ENCODE results near the gene DOCK3. TPM values are rescaled to one million over a fixed set of nuclear protein-coding genes. Genes with fewer than 3 reads are reported as not detected.

The DOCK3 gene
- polyA plus RNA-seq, 1 donor from 2014 or later = 15.6 TPM

DNA sequence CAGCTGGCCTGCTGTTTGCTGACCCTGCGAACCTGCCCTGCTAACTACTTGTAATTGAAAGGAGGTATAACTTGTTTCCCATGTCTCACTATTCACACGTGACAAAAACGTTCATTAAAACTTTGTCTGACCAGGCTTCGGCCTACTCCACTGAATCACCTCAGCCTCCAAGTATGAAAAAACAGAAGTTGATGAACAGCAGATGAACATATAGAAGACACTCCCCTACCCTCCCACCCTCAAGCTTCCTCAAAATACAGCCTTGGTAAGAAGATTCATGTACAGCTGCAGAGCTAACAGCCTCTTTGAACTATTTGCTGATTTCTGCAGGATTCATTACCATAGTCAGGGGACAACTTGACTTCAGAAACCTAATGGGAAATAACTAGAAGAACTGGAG lies 727.0 kb downstream of the DOCK3 start:
- H3K27me3 ChIP-seq (ENCODE audit: insufficient read depth, low read depth, low read length) = no peaks in the 10 kb centered on the region

GRCh38 chr3:51403675-51404074 lies 728.9 kb downstream of the DOCK3 start:
- no peak overlapping the region for H2AFZ ChIP-seq (ENCODE audit: low read depth, low read length)
- H3F3A ChIP-seq (ENCODE audit: insufficient read depth, low read length, poor library complexity, severe bottlenecking) = no peaks in the 10 kb centered on the region
- peak overlapping the region; percentile 35 for H3K27ac ChIP-seq (ENCODE audit: low read length)
- H3K4me3 ChIP-seq (ENCODE audit: low read length) = no peak overlapping the region
- H4K20me1 ChIP-seq (ENCODE audit: insufficient read depth) = no peaks in the 10 kb centered on the region
- no peak overlapping the region for H3K9ac ChIP-seq (ENCODE audit: low read length)
- no peaks in the 10 kb centered on the region for H3K79me2 ChIP-seq (replicated peaks; ENCODE audit: insufficient read depth, low read length)
- no peak for TF ChIP-seq POLR2AphosphoS5 (IDR thresholded peaks at IDR 0.05)
- TF ChIP-seq, protein P1, sequence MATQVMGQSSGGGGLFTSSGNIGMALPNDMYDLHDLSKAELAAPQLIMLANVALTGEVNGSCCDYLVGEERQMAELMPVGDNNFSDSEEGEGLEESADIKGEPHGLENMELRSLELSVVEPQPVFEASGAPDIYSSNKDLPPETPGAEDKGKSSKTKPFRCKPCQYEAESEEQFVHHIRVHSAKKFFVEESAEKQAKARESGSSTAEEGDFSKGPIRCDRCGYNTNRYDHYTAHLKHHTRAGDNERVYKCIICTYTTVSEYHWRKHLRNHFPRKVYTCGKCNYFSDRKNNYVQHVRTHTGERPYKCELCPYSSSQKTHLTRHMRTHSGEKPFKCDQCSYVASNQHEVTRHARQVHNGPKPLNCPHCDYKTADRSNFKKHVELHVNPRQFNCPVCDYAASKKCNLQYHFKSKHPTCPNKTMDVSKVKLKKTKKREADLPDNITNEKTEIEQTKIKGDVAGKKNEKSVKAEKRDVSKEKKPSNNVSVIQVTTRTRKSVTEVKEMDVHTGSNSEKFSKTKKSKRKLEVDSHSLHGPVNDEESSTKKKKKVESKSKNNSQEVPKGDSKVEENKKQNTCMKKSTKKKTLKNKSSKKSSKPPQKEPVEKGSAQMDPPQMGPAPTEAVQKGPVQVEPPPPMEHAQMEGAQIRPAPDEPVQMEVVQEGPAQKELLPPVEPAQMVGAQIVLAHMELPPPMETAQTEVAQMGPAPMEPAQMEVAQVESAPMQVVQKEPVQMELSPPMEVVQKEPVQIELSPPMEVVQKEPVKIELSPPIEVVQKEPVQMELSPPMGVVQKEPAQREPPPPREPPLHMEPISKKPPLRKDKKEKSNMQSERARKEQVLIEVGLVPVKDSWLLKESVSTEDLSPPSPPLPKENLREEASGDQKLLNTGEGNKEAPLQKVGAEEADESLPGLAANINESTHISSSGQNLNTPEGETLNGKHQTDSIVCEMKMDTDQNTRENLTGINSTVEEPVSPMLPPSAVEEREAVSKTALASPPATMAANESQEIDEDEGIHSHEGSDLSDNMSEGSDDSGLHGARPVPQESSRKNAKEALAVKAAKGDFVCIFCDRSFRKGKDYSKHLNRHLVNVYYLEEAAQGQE (IDR thresholded peaks at IDR 0.05; ENCODE audit: borderline replicate concordance) = no peak
- TF ChIP-seq TAF1 (IDR thresholded peaks at IDR 0.05; ENCODE audit: low read depth) = no peak
- TF ChIP-seq MXI1 (conservative IDR thresholded peaks at IDR 0.05; ENCODE audit: poor library complexity, severe bottlenecking) = no peak
- no peak for TF ChIP-seq EZH2 (IDR thresholded peaks at IDR 0.05; ENCODE audit: borderline replicate concordance, insufficient read depth, low read length, poor library complexity, severe bottlenecking)
- no peaks in the 10 kb centered on the region for H3K27me3 ChIP-seq (ENCODE audit: insufficient read depth, low read depth, low read length)
- no peaks in the 10 kb centered on the region for H3K9me3 ChIP-seq (ENCODE audit: low read length)
- H3K9me2 ChIP-seq (ENCODE audit: insufficient read depth, low read length) = no peaks in the 10 kb centered on the region
- H3K36me3 ChIP-seq (ENCODE audit: insufficient read depth, low read length) = no peaks in the 10 kb centered on the region
- H3K4me2 ChIP-seq (ENCODE audit: low read length) = no peak overlapping the region

More for the DNA sequence above, 727.0 kb downstream of the DOCK3 start:
- no peaks in the 10 kb centered on the region for H4K20me1 ChIP-seq (ENCODE audit: insufficient read depth)
- no peaks in the 10 kb centered on the region for H3K9me2 ChIP-seq (ENCODE audit: insufficient read depth, low read length)
- TF ChIP-seq EP300 (conservative IDR thresholded peaks at IDR 0.05; ENCODE audit: poor library complexity, severe bottlenecking) = no peak
- no peak for TF ChIP-seq POLR2AphosphoS5 (IDR thresholded peaks at IDR 0.05)
- TF ChIP-seq EZH2 (IDR thresholded peaks at IDR 0.05; ENCODE audit: borderline replicate concordance, insufficient read depth, low read length, poor library complexity, severe bottlenecking) = no peak
- no peaks in the 10 kb centered on the region for H3K79me2 ChIP-seq (replicated peaks; ENCODE audit: insufficient read depth, low read length)
- no peaks in the 10 kb centered on the region for H3K9me3 ChIP-seq (ENCODE audit: low read length)
- H3K27ac ChIP-seq (ENCODE audit: low read length) = no peak overlapping the region
- H3K4me2 ChIP-seq (ENCODE audit: low read length) = no peak overlapping the region
- H3F3A ChIP-seq (ENCODE audit: insufficient read depth, low read length, poor library complexity, severe bottlenecking) = peaks cover 2% of the 10 kb centered on the region
- no peak overlapping the region for H3K4me3 ChIP-seq (ENCODE audit: low read length)
- peaks cover 2% of the 10 kb centered on the region for H3K36me3 ChIP-seq (ENCODE audit: insufficient read depth, low read length)
- H3K9ac ChIP-seq (ENCODE audit: low read length) = no peak overlapping the region
- no peak overlapping the region for H2AFZ ChIP-seq (ENCODE audit: low read depth, low read length)

GRCh38 chr3:51408021-51408420 lies 733.3 kb downstream of the DOCK3 start:
- Histone ChIP-seq H3F3A (ENCODE audit: insufficient read depth, low read length, poor library complexity, severe bottlenecking) (no peaks in the 10 kb centered on the region), H3K4me2 (ENCODE audit: low read length) (no peak overlapping the region), H3K9me2 (ENCODE audit: insufficient read depth, low read length) (no peaks in the 10 kb centered on the region), H3K79me2 (replicated peaks; ENCODE audit: insufficient read depth, low read length) (no peaks in the 10 kb centered on the region), H3K9me3 (ENCODE audit: low read length) (no peaks in the 10 kb centered on the region), H3K27me3 (ENCODE audit: insufficient read depth, low read depth, low read length) (no peaks in the 10 kb centered on the region), H4K20me1 (ENCODE audit: insufficient read depth) (no peaks in the 10 kb centered on the region), H3K9ac (ENCODE audit: low read length) (no peak overlapping the region), H3K4me3 (ENCODE audit: low read length) (no peak overlapping the region), H3K36me3 (ENCODE audit: insufficient read depth, low read length) (peaks cover 6% of the 10 kb centered on the region), H3K27ac (ENCODE audit: low read length) (no peak overlapping the region), H2AFZ (ENCODE audit: low read depth, low read length) (no peak overlapping the region)
- TF ChIP-seq POLR2AphosphoS5 (IDR thresholded peaks at IDR 0.05) = no peak
- TF ChIP-seq, protein P1 (IDR thresholded peaks at IDR 0.05; ENCODE audit: borderline replicate concordance) = no peak
- TF ChIP-seq SMC3 (conservative IDR thresholded peaks at IDR 0.05; ENCODE audit: poor library complexity) = no peak
- TF ChIP-seq TAF1 (IDR thresholded peaks at IDR 0.05; ENCODE audit: low read depth) = no peak
- TF ChIP-seq CTCF (IDR thresholded peaks at IDR 0.05; ENCODE audit: poor library complexity, severe bottlenecking) = no peak
- TF ChIP-seq MXI1 (conservative IDR thresholded peaks at IDR 0.05; ENCODE audit: poor library complexity, severe bottlenecking) = no peak
- TF ChIP-seq EP300 (conservative IDR thresholded peaks at IDR 0.05; ENCODE audit: poor library complexity, severe bottlenecking) = no peak
- no peak for TF ChIP-seq RAD21 (conservative IDR thresholded peaks at IDR 0.05)
- TF ChIP-seq EZH2 (IDR thresholded peaks at IDR 0.05; ENCODE audit: borderline replicate concordance, insufficient read depth, low read length, poor library complexity, severe bottlenecking) = no peak

Data from neural cell (in vitro differentiated cells).